Smooth muscle cell (in vitro differentiated cells): ENCODE data around the gene TGFBI. TPM values are rescaled to one million over a fixed set of nuclear protein-coding genes. Genes with fewer than 3 reads are reported as not detected.

Experiments
- DNase-seq: peaks from one replicate; lab custom pipeline; 2025; ENCODE audit not compliant: unreplicated experiment; lab: John Stamatoyannopoulos, UW
- H2AFZ ChIP-seq: fragments of 200-600 bp; sonication (generic); 2 replicates; pipeline ENCODE4 v1.6.0; 2016; ENCODE audit warnings: antibody characterized with exemption, low read depth, mild to moderate bottlenecking
- H3F3A ChIP-seq: fragments of 200-600 bp; sonication (generic); 2 replicates; pipeline ENCODE4 v1.6.0; 2017; ENCODE audit warnings: antibody characterized with exemption, low read depth
- H3K27ac ChIP-seq: fragments of 200-600 bp; sonication (generic); 2 replicates; pipeline ENCODE4 v1.5.1; 2016; ENCODE audit warnings: low read depth, mild to moderate bottlenecking
- H3K27me3 ChIP-seq: fragments of 200-600 bp; sonication (generic); 2 replicates; pipeline ENCODE4 v1.6.1; 2016; ENCODE audit warnings: low read depth, mild to moderate bottlenecking
- H3K36me3 ChIP-seq: fragments of 200-600 bp; sonication (generic); 2 replicates; pipeline ENCODE4 v1.5.1; 2016; ENCODE audit warnings: low read depth
- H3K4me1 ChIP-seq: fragments of 200-600 bp; sonication (generic); 2 replicates; pipeline ENCODE4 v1.5.1; 2016; ENCODE audit warnings: low read depth
- H3K4me2 ChIP-seq: fragments of 200-600 bp; sonication (generic); 2 replicates; pipeline ENCODE4 v1.6.0; 2016; ENCODE audit warnings: mild to moderate bottlenecking
- H3K4me3 ChIP-seq: fragments of 200-600 bp; sonication (generic); 2 replicates; pipeline ENCODE4 v1.5.1; 2016; ENCODE audit warnings: mild to moderate bottlenecking
- H3K79me2 ChIP-seq: fragments of 200-600 bp; sonication (generic); 2 replicates; pipeline ENCODE4 v1.6.0; 2016; ENCODE audit warnings: low read depth, mild to moderate bottlenecking
- H3K9ac ChIP-seq: fragments of 200-600 bp; sonication (generic); 2 replicates; pipeline ENCODE4 v1.6.0; 2016; ENCODE audit warnings: low read depth
- H3K9me3 ChIP-seq: fragments of 200-600 bp; sonication (generic); replicated peaks from 2 replicates; pipeline ENCODE4 v1.5.1; 2016; ENCODE audit warnings: low read depth
- H4K20me1 ChIP-seq: fragments of 200-600 bp; sonication (generic); 2 replicates; pipeline ENCODE4 v1.6.0; 2016; ENCODE audit warnings: low read depth
- WGBS: methylation state at CpG from one replicate; pipeline ENCODE4 v1.1.7; 2016; ENCODE audit warnings: low lambda C conversion rate; 5-methylcytosine and 5-hydroxymethylcytosine counted together
- polyA plus RNA-seq: library from polyadenylated mRNA; unstranded; fragments of >200 nt; fragmentation: Nextera tagmentation; extraction: Ambion mirVana; gene quantifications from 2 replicates; pipeline ENCODE4 v1.2.1, GENCODE V29; 2016
- total RNA-seq: library from RNA; depleted of rRNA; stranded (reverse); fragments of >200 nt; gene quantifications from 2 replicates; pipeline ENCODE4 v1.2.3, GENCODE V29; 2014
- TF ChIP-seq, protein P1 (sequence below): fragments of 200-600 bp; sonication (generic); IDR thresholded peaks from 2 replicates; pipeline ENCODE4 v1.5.1; 2017; ENCODE audit warnings: borderline replicate concordance, mild to moderate bottlenecking, antibody characterized with exemption; ENCODE audit not compliant: insufficient read depth, poor library complexity, severe bottlenecking

TGFBI gene
- total and polyA plus RNA-seq, 2 experiments from 2014 or later = 2,505 to 2,635 TPM

DNA sequence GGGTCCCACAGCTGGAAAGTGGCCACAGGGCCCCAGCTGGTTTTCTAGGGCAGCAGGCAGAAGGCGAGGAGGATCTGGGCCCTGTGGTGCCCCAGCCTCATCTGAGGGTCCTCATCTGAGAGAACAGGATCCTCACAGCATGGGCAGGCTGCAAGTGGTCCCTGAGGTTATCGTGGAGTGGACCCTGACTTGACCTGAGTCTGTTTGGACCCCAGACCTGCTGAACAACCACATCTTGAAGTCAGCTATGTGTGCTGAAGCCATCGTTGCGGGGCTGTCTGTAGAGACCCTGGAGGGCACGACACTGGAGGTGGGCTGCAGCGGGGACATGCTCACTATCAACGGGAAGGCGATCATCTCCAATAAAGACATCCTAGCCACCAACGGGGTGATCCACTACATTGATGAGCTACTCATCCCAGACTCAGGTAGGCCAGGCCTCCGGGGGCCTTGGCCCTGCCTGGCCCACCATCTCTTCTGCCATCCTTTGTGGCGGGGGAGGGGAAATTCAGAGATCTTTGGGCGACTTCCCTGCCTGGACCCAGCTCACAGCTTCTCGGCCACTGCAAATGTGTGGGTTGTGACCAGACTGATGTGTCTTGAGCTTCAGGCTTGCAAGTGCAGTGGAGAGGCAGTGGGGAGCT lies 24.0 kb downstream of the TGFBI start:
- Histone ChIP-seq H3K27ac (peak overlapping the region; percentile 95), H3K36me3 (peaks cover 8% of the 10 kb centered on the region), H3K27me3 (no peaks in the 10 kb centered on the region), H3K9ac (peak overlapping the region; percentile 50), H3K4me1 (peaks cover 23% of the 10 kb centered on the region), H3F3A (peaks cover 82% of the 10 kb centered on the region), H3K4me3 (no peak overlapping the region), H3K4me2 (peak overlapping the region; percentile 37), H4K20me1 (no peaks in the 10 kb centered on the region), H3K9me3 (no peaks in the 10 kb centered on the region), H3K79me2 (peaks cover 2% of the 10 kb centered on the region), H2AFZ (no peak overlapping the region)
- TF ChIP-seq, protein P1, sequence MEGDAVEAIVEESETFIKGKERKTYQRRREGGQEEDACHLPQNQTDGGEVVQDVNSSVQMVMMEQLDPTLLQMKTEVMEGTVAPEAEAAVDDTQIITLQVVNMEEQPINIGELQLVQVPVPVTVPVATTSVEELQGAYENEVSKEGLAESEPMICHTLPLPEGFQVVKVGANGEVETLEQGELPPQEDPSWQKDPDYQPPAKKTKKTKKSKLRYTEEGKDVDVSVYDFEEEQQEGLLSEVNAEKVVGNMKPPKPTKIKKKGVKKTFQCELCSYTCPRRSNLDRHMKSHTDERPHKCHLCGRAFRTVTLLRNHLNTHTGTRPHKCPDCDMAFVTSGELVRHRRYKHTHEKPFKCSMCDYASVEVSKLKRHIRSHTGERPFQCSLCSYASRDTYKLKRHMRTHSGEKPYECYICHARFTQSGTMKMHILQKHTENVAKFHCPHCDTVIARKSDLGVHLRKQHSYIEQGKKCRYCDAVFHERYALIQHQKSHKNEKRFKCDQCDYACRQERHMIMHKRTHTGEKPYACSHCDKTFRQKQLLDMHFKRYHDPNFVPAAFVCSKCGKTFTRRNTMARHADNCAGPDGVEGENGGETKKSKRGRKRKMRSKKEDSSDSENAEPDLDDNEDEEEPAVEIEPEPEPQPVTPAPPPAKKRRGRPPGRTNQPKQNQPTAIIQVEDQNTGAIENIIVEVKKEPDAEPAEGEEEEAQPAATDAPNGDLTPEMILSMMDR = no peak
- WGBS = 89% methylated on average over 13 of the region's 13 CpGs
- no peak for DNase-seq

DNA sequence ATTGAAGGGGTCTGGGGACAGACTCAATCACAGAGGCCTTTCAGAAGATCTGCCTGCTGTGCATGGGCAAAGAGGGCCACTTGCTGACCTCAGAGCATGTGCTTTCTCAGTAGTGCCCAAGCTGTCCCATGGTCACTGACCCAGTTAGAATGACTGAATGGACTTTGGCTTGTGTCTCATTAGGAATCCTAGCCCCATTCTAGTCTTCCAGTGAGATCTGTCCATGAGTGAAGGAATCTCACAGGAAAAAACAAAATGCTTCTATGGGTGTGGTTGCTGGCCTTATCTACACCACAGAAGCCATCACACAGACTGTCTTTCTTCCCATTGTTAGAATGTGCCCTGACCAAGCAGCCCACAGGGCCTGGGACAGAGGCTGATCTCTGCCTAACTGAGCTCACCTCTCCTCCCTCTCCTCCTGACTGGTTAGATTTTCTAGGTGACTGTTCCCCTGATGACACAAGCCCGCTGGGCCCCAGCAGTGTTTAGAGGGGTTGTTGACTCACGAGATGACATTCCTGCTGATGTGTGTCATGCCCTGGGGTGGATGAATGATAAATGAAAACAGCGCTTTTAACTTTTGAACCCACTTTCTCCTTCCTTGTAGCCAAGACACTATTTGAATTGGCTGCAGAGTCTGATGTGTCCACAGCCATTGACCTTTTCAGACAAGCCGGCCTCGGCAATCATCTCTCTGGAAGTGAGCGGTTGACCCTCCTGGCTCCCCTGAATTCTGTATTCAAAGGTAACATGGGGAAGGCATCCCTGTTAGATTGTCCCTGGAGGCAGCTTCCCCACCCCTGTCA lies 24.8 kb downstream of the TGFBI start:
- peak overlapping the region; percentile 78 for H3K9ac ChIP-seq

DNA sequence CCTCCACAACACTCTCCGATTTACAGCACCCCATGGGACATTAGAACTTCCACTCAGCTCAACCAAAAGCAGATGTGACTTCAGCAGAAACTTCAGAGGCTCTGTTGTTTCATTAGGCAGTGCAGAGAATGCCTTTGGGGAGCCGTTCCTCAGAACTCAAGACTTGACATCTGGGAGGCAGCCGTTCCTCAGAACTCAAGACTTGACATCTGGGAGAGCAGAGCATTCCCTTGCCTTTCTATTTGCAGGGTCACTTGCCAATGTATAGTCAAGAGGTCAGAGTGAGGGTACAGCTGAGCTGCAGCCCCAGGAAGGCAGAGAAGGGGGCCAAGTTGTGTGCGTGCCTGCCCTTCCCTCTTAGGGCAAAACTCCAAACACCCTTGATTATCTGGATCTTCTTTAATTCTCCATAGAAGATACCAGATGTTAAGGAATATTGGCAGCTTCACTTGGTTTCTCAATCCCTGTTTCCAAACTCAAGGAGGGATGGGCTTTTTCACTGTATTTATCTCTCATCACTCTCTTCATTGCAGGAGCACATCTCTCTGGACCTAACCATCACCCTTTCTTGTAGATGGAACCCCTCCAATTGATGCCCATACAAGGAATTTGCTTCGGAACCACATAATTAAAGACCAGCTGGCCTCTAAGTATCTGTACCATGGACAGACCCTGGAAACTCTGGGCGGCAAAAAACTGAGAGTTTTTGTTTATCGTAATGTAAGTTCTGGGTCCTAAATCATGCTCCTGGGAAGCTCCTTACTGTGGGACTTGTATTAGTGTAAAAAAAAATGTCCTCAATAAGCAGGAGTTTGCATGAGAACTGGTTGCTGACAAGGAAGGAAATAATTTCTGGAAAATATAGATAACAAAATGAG lies 25.6 kb downstream of the TGFBI start:
- peaks cover 4% of the 10 kb centered on the region for H3K36me3 ChIP-seq
- peak overlapping the region; percentile 73 for H3K4me2 ChIP-seq
- WGBS = 67% methylated on average over 7 of the region's 7 CpGs
- no peak overlapping the region for H2AFZ ChIP-seq
- H3K4me3 ChIP-seq = no peak overlapping the region
- H3F3A ChIP-seq = peaks cover 75% of the 10 kb centered on the region
- no peak for DNase-seq
- TF ChIP-seq, protein P1 = no peak
- H3K79me2 ChIP-seq = no peaks in the 10 kb centered on the region
- no peaks in the 10 kb centered on the region for H4K20me1 ChIP-seq
- no peaks in the 10 kb centered on the region for H3K9me3 ChIP-seq
- peak overlapping the region; percentile 95 for H3K27ac ChIP-seq
- H3K27me3 ChIP-seq = no peaks in the 10 kb centered on the region
- peak overlapping the region; percentile 78 for H3K9ac ChIP-seq
- H3K4me1 ChIP-seq = peaks cover 26% of the 10 kb centered on the region

More for the DNA sequence above, 24.8 kb downstream of the TGFBI start:
- peak overlapping the region; percentile 95 for H3K27ac ChIP-seq
- no peaks in the 10 kb centered on the region for H3K9me3 ChIP-seq
- H3K4me3 ChIP-seq = no peak overlapping the region
- H3K79me2 ChIP-seq = no peaks in the 10 kb centered on the region
- TF ChIP-seq, protein P1 = no peak
- peaks cover under 1% of the 10 kb centered on the region for H3K36me3 ChIP-seq
- no peaks in the 10 kb centered on the region for H4K20me1 ChIP-seq
- no peak overlapping the region for H2AFZ ChIP-seq
- DNase-seq = peak; percentile 25
- peaks cover 76% of the 10 kb centered on the region for H3F3A ChIP-seq
- WGBS = 35% methylated on average over 6 of the region's 6 CpGs
- H3K4me1 ChIP-seq = peaks cover 26% of the 10 kb centered on the region
- H3K4me2 ChIP-seq = peak overlapping the region; percentile 73
- no peaks in the 10 kb centered on the region for H3K27me3 ChIP-seq
